22Rv1 (cell line): ENCODE measurements around the gene ALOX5.
"Not testable (repeated sequence)": the region's sequence is repeated elsewhere in the genome, so short reads cannot be mapped to it uniquely, and the experiment has no call there.

Experiments
- H3K27ac ChIP-seq: fragments of 450-650 bp; 2 replicates; pipeline ENCODE4 v1.5.1; 2017
- ZFX ChIP-seq: fragments of 450-650 bp; IDR thresholded peaks from 2 replicates; pipeline ENCODE4 v1.6.1; 2017; ENCODE audit warnings: antibody characterized with exemption, borderline replicate concordance
- TF ChIP-seq, protein P1 (sequence below): fragments of 450-650 bp; IDR thresholded peaks from 2 replicates; pipeline ENCODE4 v1.5.1; 2017; ENCODE audit warnings: mild to moderate bottlenecking

ALOX5 gene

DNA sequence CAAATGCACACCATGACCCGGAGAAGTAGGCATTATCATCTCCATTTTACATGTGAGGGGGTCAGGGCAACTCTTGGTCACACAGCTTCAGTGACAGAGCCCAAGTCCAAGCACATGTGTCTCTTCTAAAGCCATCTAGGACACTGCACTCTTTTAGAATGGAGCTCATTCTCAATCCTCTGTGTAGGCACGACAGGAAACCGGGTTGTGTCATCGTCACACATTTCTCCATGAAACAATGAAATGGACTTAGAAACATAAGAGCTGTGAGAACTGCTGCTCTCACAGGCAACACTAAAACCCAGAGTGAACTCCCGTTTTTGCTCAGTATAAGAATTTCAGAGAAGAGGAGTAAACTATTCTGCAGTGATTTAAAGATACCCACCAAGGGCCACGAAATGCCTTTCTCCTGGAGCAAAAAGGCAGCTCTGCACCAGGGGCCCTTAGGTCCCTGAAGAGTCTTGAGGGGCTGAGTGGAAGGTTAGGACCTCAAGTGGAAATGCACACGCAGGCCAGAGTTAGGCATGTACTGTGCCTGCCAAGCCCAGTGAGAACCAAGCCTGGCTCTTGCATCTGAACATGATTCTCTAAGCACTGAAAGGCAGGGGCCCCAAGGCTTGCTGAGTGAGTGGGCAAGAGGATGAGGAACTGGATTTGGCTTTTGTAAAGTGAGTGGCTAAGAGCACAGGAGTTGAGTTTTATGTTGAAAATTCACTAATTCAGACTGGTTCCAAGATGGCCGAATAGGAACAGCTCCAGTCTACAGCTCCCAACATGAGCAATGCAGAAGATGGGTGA, 13.3 kb downstream of the ALOX5 start:
- no peak overlapping the region for H3K27ac ChIP-seq
- no peak for TF ChIP-seq ZFX
- TF ChIP-seq, protein P1, sequence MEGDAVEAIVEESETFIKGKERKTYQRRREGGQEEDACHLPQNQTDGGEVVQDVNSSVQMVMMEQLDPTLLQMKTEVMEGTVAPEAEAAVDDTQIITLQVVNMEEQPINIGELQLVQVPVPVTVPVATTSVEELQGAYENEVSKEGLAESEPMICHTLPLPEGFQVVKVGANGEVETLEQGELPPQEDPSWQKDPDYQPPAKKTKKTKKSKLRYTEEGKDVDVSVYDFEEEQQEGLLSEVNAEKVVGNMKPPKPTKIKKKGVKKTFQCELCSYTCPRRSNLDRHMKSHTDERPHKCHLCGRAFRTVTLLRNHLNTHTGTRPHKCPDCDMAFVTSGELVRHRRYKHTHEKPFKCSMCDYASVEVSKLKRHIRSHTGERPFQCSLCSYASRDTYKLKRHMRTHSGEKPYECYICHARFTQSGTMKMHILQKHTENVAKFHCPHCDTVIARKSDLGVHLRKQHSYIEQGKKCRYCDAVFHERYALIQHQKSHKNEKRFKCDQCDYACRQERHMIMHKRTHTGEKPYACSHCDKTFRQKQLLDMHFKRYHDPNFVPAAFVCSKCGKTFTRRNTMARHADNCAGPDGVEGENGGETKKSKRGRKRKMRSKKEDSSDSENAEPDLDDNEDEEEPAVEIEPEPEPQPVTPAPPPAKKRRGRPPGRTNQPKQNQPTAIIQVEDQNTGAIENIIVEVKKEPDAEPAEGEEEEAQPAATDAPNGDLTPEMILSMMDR = no peak

DNA sequence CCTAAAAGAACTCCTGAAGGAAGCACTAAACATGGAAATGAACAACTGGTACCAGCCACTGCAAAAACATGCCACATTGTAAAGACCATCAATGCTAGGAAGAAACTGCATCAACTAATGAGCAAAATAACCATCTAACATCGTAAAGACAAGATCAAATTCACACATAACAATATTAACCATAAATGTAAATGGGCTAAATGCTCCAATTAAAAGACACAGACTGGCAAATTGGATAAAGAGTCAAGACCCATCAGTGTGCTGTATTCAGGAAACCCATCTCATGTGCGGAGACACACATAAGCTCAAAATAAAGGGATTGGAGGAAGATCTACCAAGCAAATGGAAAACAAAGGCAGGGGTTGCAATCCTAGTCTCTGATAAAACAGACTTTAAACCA, 15.7 kb downstream of the ALOX5 start:
- H3K27ac ChIP-seq = not testable (repeated sequence)

DNA sequence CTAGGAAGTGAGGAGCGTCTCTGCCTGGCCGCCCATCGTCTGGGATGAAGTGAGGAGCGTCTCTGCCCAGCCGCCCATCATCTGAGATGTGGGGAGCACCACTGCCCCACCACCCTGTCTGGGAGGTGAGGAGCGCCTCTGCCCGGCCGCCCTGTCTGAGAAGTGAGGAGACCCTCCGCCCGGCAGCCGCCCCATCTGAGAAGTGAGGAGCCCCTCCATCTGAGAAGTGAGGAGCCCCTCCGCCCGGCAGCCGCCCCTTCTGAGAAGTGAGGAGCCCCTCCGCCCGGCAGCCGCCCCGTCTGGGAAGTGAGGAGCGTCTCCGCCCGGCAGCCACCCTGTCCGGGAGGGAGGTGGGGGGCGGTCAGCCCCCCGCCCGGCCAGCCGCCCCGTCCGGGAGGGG, 17.6 kb downstream of the ALOX5 start:
- H3K27ac ChIP-seq = not testable (repeated sequence)

DNA sequence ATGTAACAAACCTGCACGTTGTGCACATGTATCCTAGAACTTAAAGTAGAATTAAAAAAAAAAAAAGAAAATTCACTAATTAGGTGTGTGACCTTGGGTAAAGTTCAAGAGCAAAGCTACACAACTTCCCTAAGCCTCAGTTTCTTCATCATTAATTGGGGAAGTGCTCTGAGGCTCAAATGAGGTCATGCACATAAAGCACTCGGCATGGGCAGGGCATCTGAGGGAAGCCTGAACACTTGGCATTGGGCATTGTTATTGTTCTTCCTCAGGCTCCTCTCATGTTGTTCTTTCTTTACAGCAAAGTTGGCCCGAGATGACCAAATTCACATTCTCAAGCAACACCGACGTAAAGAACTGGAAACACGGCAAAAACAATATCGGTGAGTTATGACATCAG, 21.5 kb downstream of the ALOX5 start:
- H3K27ac ChIP-seq = no peak overlapping the region
- TF ChIP-seq ZFX = no peak
- TF ChIP-seq, protein P1 = no peak

DNA sequence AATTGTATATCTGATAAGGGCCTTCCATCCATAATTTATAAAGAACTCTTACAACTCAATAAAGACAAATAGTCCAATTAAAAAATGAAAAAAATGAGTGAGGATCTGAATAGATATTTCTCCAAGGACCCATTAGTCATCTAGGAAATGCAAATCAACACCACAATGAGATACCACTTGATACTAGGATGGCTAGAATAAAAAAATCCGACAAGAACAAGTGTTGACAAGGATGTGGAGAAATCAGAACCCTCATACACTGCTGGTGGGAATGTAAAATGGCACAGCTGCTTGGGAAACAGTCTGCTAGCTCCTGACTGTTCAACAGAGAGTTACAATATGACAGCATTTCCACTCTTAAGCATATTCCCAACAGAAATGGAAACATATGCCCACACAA, 24.6 kb downstream of the ALOX5 start:
- no peak overlapping the region for H3K27ac ChIP-seq
- TF ChIP-seq, protein P1 = no peak
- TF ChIP-seq ZFX = no peak

DNA sequence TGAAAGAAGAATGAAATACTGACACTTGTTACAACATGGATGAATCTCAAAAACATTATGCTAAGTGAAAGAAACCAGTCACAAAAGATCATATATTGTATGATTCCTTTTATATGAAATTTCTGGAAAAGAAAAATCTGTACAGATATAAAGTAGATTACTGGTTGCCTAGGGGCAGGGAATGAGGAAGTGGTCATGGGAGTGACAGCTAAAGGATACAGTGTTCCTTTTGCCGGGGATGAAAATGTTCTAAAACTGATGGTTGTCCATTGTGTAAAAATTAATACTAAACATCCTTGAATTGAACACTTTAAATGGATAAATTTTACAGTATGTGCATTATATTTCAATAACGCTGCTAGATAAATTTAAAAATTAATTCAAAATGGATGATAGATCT, 25.1 kb downstream of the ALOX5 start:
- TF ChIP-seq ZFX = no peak
- TF ChIP-seq, protein P1 = no peak
- no peak overlapping the region for H3K27ac ChIP-seq

DNA sequence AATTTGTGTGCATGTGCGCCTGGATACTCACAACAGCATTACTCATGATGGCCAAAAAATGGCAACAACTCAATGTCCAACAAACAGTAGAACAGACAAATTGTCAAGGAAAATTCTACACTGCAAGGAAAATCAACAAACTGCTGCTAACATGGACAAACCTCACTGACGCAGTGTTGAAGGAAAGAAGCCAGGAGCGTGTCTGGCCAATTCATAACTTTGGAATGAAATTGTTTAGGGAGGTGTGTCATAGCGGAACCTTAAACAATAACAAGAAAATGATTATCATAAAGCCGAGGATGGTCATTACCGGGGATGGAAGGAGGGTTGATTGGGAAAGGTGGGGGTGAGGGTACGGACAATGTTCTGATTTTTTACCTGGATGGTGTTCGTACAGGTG, 29.1 kb downstream of the ALOX5 start:
- TF ChIP-seq, protein P1 = no peak

DNA sequence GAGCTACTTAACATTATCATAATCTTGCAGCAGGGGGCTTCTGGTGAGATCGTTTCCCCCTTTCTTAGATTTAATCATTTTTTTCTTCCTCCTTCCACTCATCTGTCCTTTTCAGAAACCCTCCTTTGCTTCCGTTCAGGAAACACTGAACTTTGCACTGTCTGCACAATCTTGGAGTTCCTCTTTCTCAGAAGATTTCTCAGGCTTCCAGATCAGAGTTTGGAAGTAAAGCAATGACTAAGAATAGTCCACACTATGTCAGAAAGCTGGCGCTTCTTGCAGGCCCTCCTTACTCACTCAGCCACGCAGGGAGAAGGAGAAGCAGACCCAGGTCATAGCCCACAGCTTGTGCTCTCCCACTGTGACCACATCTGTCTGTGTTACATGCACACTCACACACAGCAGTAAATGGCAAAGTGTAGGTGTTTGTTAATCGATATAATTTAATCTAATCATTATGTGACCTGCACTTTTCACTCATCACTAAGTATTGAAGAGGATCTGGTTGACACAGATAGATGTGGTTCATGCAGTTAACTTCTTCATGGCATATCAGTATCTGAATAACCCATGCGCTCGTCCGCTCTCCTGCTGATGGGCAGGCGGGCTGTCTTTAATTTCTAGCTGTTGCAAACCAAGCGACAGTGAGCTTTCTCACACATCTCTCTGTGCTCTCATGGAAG, 30.2 kb downstream of the ALOX5 start:
- no peak overlapping the region for H3K27ac ChIP-seq
- TF ChIP-seq, protein P1 = no peak
- no peak for TF ChIP-seq ZFX

More for the DNA sequence above, 29.1 kb downstream of the ALOX5 start:
- no peak overlapping the region for H3K27ac ChIP-seq
